ENCODE measurements around the gene CCNT2. TPM values are rescaled to one million over a fixed set of nuclear protein-coding genes. Genes with fewer than 3 reads are reported as not detected.

CCNT2 gene
- polyA plus RNA-seq, 1 donor (not counting 4 experiments of a cell fraction or from before 2014, with no cell fraction given): 20.9 TPM

GRCh38 chr2:134884435-134884834, 34.2 kb upstream of the CCNT2 start:
- Histone ChIP-seq H3K9me1 (ENCODE audit: control insufficient read depth, extremely low read depth, insufficient read depth, low read length) (no peaks in the 10 kb centered on the region), H2AFZ (ENCODE audit: control insufficient read depth, low read length) (no peak overlapping the region), H3K27me3 (ENCODE audit: control insufficient read depth, extremely low read depth, insufficient read depth, low read length) (no peaks in the 10 kb centered on the region), H3K9me3 (ENCODE audit: control insufficient read depth, low read depth, low read length) (no peaks in the 10 kb centered on the region), H3K9ac (ENCODE audit: control insufficient read depth, extremely low read depth, insufficient read depth, low read length) (no peak overlapping the region), H3K4me3 (ENCODE audit: control insufficient read depth in 2 of 3, extremely low read depth in 1 of 3, insufficient read depth in 2 of 3, low read depth in 1 of 3, low read length in 3 of 3) (no peak overlapping the region), H4K20me1 (ENCODE audit: control insufficient read depth, extremely low read depth, insufficient read depth, low read length) (no peaks in the 10 kb centered on the region), H3K79me2 (ENCODE audit: control insufficient read depth, insufficient read depth, low read length) (no peaks in the 10 kb centered on the region), H3K4me1 (ENCODE audit: control insufficient read depth, extremely low read depth, insufficient read depth, low read length) (no peaks in the 10 kb centered on the region), H3K27ac (ENCODE audit: control insufficient read depth, insufficient read depth, low read length) (no peak overlapping the region), H3K4me2 (ENCODE audit: control insufficient read depth, extremely low read depth, insufficient read depth, low read depth, low read length) (no peak overlapping the region), H3K36me3 (ENCODE audit: control insufficient read depth in 2 of 2, extremely low read depth in 1 of 2, insufficient read depth in 2 of 2, low read length in 2 of 2) (no peaks in the 10 kb centered on the region)
- FAIRE-seq (no peak), DNase-seq (ENCODE audit: low read depth, low spot score) (no peak)
- TF ChIP-seq, protein P1, sequence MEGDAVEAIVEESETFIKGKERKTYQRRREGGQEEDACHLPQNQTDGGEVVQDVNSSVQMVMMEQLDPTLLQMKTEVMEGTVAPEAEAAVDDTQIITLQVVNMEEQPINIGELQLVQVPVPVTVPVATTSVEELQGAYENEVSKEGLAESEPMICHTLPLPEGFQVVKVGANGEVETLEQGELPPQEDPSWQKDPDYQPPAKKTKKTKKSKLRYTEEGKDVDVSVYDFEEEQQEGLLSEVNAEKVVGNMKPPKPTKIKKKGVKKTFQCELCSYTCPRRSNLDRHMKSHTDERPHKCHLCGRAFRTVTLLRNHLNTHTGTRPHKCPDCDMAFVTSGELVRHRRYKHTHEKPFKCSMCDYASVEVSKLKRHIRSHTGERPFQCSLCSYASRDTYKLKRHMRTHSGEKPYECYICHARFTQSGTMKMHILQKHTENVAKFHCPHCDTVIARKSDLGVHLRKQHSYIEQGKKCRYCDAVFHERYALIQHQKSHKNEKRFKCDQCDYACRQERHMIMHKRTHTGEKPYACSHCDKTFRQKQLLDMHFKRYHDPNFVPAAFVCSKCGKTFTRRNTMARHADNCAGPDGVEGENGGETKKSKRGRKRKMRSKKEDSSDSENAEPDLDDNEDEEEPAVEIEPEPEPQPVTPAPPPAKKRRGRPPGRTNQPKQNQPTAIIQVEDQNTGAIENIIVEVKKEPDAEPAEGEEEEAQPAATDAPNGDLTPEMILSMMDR (optimal IDR thresholded peaks at IDR 0.05 in 1 of 3, IDR thresholded peaks at IDR 0.05 in 1 of 3, conservative IDR thresholded peaks at IDR 0.05 in 1 of 3; ENCODE audit: extremely low read depth in 1 of 3, insufficient read depth in 2 of 3, low read length in 3 of 3): no peak
- TF ChIP-seq EZH2 (IDR thresholded peaks at IDR 0.05; ENCODE audit: low read length): no peak
- dilution Hi-C loops (cut with MboI; ENCODE audit: extremely low pct_ligation_motif_present, low sequenced_read_pairs): no loop called here

- no peak overlapping the region for H3K9ac ChIP-seq (ENCODE audit: control insufficient read depth, extremely low read depth, insufficient read depth, low read length)
- dilution Hi-C loops (cut with MboI; ENCODE audit: extremely low pct_ligation_motif_present, low sequenced_read_pairs): no loop called here
- H4K20me1 ChIP-seq (ENCODE audit: control insufficient read depth, extremely low read depth, insufficient read depth, low read length): no peaks in the 10 kb centered on the region
- H3K4me1 ChIP-seq (ENCODE audit: control insufficient read depth, extremely low read depth, insufficient read depth, low read length): no peaks in the 10 kb centered on the region
- H2AFZ ChIP-seq (ENCODE audit: control insufficient read depth, low read length): no peak overlapping the region
- H3K9me3 ChIP-seq (ENCODE audit: control insufficient read depth, low read depth, low read length): no peaks in the 10 kb centered on the region
- no peaks in the 10 kb centered on the region for H3K36me3 ChIP-seq (ENCODE audit: control insufficient read depth in 2 of 2, extremely low read depth in 1 of 2, insufficient read depth in 2 of 2, low read length in 2 of 2)
- no peaks in the 10 kb centered on the region for H3K9me1 ChIP-seq (ENCODE audit: control insufficient read depth, extremely low read depth, insufficient read depth, low read length)
- no peak for DNase-seq (ENCODE audit: low read depth, low spot score)
- no peak overlapping the region for H3K4me3 ChIP-seq (ENCODE audit: control insufficient read depth in 2 of 3, extremely low read depth in 1 of 3, insufficient read depth in 2 of 3, low read depth in 1 of 3, low read length in 3 of 3)
- no peaks in the 10 kb centered on the region for H3K27me3 ChIP-seq (ENCODE audit: control insufficient read depth, extremely low read depth, insufficient read depth, low read length)
- no peak for FAIRE-seq
- H3K79me2 ChIP-seq (ENCODE audit: control insufficient read depth, insufficient read depth, low read length): no peaks in the 10 kb centered on the region
- TF ChIP-seq, protein P1 (optimal IDR thresholded peaks at IDR 0.05 in 1 of 3, IDR thresholded peaks at IDR 0.05 in 1 of 3, conservative IDR thresholded peaks at IDR 0.05 in 1 of 3; ENCODE audit: extremely low read depth in 1 of 3, insufficient read depth in 2 of 3, low read length in 3 of 3): no peak
- no peak for TF ChIP-seq EZH2 (IDR thresholded peaks at IDR 0.05; ENCODE audit: low read length)
- H3K27ac ChIP-seq (ENCODE audit: control insufficient read depth, insufficient read depth, low read length): no peak overlapping the region
- no peak overlapping the region for H3K4me2 ChIP-seq (ENCODE audit: control insufficient read depth, extremely low read depth, insufficient read depth, low read depth, low read length)
Measured at GRCh38 chr2:134892282-134893035, 26.2 kb upstream of the CCNT2 start.

All from keratinocyte (primary cell).